ENCODE data around the gene GOLGA6L2.
"Not testable (repeated sequence)": the region's sequence is repeated elsewhere in the genome, so short reads cannot be mapped to it uniquely, and the experiment has no call there.

GRCh38 chr15:23415866-23416265, 31.2 kb downstream of the GOLGA6L2 start:
- TF ChIP-seq CTCF, POLR2A (IDR thresholded peaks at IDR 0.05): not testable (repeated sequence)

All from thyroid gland (tissue), 4 donors.